GM12865 (cell line): ENCODE results near the gene C1orf94.

ENCODE experiments used
- DNase-seq: peaks from one replicate; pipeline ENCODE4 v3.0.0; 2010; ENCODE audit warnings: low read depth
- H3K4me3 ChIP-seq: 2 replicates; pipeline ENCODE4 v1.5.1; 2011; ENCODE audit warnings: mild to moderate bottlenecking, low read depth, low read length, control low read depth
- TF ChIP-seq, protein P1 (sequence below): IDR thresholded peaks from 2 replicates; pipeline ENCODE4 v1.5.1; 2011; ENCODE audit warnings: low read length, control low read depth, low read depth, inconsistent platforms; ENCODE audit not compliant: insufficient read depth; ENCODE audit errors: missing control alignments

Gene C1orf94

DNA sequence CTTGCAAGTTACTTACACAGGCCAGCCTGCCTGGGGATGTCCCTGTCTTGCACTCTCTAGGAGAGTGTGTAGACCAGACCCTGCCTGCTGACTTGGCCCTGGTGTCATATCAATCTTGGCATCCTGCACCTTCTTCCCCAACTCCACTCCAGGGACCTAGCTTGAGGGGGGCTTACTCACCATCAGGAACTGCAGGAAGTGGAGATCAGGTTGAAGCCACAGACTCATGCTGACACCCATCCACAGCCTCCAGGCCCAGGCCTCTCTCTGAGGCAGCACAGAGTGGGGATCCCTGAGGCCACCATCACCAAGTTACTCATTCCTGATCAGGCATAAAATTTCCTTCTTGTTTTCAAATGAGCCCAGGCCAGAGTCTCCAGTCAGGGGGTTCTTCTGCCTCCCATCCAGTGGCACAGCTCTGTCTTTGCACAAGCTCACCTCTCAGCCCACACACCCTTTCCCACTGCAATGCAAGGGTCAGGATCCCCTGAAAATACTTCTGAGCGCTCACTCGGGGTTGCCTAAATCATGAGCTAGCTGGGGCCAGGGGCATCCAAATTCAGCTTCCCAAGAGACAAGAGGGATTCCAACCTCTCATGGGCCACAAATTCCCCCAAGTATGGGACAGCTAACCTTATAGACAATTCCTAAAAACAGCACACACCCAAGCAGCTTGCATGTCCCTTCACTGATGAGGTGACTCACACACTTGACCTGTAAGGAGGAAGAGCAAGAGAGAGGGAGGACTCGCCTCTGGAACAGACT, 45.1 kb upstream of the C1orf94 start:
- TF ChIP-seq, protein P1, sequence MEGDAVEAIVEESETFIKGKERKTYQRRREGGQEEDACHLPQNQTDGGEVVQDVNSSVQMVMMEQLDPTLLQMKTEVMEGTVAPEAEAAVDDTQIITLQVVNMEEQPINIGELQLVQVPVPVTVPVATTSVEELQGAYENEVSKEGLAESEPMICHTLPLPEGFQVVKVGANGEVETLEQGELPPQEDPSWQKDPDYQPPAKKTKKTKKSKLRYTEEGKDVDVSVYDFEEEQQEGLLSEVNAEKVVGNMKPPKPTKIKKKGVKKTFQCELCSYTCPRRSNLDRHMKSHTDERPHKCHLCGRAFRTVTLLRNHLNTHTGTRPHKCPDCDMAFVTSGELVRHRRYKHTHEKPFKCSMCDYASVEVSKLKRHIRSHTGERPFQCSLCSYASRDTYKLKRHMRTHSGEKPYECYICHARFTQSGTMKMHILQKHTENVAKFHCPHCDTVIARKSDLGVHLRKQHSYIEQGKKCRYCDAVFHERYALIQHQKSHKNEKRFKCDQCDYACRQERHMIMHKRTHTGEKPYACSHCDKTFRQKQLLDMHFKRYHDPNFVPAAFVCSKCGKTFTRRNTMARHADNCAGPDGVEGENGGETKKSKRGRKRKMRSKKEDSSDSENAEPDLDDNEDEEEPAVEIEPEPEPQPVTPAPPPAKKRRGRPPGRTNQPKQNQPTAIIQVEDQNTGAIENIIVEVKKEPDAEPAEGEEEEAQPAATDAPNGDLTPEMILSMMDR: no peak
- DNase-seq: no peak
- H3K4me3 ChIP-seq: no peak overlapping the region

DNA sequence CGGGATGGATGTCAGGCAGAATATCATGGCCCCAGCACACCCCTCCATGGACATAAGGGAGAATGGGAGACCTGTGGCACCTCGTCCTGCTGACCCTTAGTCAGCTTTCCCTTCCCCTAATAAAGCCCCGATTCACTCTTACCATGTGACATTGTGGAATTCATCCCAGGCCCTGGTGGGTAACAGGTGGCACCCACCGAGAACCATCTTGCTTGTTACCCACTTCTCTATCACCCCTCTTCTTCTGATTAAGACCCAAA, 44.6 kb upstream of the C1orf94 start:
- no peak for DNase-seq
- TF ChIP-seq, protein P1: no peak
- H3K4me3 ChIP-seq: no peak overlapping the region

DNA sequence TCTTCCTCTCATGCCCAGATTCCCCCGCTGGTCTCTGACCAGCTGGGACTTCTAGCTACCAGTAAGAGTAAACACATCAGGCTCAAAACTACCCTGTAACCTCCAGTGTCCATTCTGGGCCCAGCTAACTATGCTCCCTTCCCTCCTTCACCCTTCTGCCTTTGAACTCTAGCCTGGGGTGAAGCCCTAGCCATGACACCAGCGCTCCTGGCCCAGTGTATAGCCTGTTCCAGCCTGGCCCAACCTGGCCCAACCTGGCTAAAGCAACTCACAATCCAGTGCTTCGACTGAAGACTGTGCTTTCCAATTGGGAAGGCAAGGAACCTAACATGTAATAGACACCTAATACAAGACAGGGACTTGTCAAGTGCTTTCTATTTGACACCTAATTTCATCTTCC, 39.3 kb upstream of the C1orf94 start:
- no peak for DNase-seq
- H3K4me3 ChIP-seq: no peak overlapping the region
- TF ChIP-seq, protein P1: no peak

DNA sequence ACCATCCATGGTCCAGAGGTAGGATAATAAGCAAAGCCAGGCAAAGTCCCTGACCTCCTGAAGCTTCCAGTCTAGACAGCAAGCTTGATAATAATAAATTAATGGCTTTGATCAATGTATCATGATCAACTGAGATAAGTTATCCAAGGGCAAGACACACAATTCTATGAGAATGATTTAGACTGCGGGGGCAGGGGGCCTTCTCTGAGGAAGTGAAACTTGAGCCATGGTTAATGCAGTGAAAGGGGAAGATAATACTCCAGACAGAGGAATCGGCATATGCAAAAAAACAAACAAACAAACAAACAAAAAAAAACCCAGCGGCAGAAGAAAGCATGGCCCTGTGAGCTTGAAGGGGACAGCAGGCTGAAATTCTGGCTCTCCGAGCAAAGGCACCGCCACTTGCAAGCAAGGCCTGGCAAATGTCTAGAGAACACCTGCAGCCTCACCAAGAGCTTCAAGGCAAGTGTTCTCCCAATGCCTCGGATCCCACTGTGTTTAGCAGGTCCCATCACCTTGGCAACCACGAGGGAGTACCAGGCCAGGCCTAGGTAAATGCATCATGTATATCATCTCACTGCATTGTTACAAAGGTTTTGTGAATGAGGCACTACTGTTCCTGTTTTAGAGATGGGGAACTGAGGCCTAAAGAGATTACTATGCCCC, 36.6 kb upstream of the C1orf94 start:
- no peak for DNase-seq
- TF ChIP-seq, protein P1: no peak
- no peak overlapping the region for H3K4me3 ChIP-seq

DNA sequence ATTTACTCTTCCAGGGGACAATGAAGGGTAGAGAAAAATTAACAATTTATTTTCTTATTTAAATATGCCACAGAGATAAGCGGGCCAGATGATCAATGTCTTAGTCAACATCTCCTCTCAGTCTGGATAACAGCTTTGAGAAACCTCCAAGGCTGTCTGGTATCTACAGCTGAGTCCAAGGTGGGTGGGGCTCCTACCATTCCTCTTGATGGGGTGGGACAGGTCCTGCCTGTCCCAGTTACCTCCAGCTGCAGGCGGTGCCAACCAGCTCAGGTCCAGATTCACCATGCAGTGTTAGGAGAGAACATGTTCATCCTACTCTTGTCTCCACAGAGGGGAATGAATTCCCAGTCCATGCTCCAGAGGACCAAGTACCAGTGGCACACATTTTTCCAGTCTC, 32.7 kb upstream of the C1orf94 start:
- TF ChIP-seq, protein P1: no peak
- H3K4me3 ChIP-seq: no peak overlapping the region
- no peak for DNase-seq

DNA sequence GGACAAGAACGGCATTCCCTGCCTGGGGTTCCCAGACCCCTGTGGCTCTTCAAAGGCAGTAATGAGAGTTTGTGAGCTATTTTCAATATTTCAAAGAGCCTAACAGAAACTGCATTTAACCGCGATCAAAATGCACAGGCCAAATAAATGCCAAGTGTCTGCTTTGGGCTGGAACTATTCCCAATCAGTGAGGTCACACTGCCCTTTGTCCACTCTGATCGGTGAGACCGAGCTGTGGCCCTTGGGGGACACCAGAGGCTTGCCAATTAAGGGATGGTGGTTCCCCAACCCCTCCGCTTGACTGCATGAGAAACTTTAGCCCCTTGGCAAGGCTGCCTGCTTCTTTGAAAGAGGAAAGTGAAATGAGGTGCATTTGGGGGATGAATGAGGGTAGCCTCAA, 31.9 kb upstream of the C1orf94 start:
- H3K4me3 ChIP-seq: no peak overlapping the region
- TF ChIP-seq, protein P1: no peak
- DNase-seq: no peak

DNA sequence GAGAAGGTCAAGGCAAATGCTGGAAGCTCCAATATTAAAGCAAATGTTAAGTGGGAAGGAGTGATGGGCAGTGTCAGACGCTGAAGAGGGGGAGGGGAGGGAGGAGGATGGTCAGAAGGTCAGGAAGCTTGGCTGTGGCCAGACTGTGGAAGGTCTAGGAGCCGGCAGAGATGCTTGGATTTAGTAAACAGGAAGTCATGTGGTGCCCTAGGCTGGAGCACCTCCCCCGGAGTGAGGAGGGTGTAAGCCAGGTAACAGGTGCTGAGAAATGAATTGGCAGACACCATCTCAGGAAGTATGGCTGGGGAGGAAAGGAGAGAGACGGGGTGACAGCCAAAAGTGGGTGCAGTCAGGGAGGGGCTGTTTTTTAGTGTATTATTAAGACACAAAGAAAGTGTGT, 29.4 kb upstream of the C1orf94 start:
- TF ChIP-seq, protein P1: no peak
- DNase-seq: no peak
- H3K4me3 ChIP-seq: no peak overlapping the region
